Thyroid gland (tissue), 4 donors: Measurements from ENCODE around the gene LRGUK.

Experiments used
- POLR2A ChIP-seq, 2 donors: fragments of 450-650 bp; IDR thresholded peaks; one replicate each; pipeline ENCODE4 v1.6.1; 2017; ENCODE audit warnings: antibody characterized with exemption in 2 of 2, mild to moderate bottlenecking in 2 of 2, moderate library complexity in 1 of 2
- TF ChIP-seq, protein P1 (sequence below), 6 experiments: fragments of 200-600 bp in 3 of 6; fragments of 450-650 bp in 3 of 6; sonication (generic) in 3 of 6; IDR thresholded peaks; one replicate each; pipeline ENCODE4 v1.5.1; 2016 to 2019; ENCODE audit warnings: antibody characterized with exemption in 6 of 6, mild to moderate bottlenecking in 2 of 6, inconsistent platforms in 1 of 6, moderate library complexity in 1 of 6

DNA sequence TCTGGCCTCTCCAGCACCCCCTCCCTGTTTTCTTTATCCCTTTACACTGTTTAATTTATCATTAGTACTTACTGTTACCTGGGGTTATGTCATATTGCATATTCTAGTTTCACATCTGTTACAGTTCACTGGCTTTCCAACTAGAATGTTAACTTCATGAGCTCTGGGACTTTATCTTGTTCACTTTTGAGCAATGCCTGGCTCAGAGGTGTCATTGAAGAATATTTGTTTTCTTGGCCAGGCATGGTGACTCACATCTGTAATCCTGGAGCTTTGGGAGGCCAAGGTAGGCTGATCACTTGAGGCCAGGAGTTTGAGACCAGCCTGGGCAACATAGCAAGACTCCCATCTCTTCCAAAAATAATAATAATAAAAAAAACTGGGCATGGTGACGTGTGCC, 40.7 kb downstream of the LRGUK start:
- TF ChIP-seq, protein P1, sequence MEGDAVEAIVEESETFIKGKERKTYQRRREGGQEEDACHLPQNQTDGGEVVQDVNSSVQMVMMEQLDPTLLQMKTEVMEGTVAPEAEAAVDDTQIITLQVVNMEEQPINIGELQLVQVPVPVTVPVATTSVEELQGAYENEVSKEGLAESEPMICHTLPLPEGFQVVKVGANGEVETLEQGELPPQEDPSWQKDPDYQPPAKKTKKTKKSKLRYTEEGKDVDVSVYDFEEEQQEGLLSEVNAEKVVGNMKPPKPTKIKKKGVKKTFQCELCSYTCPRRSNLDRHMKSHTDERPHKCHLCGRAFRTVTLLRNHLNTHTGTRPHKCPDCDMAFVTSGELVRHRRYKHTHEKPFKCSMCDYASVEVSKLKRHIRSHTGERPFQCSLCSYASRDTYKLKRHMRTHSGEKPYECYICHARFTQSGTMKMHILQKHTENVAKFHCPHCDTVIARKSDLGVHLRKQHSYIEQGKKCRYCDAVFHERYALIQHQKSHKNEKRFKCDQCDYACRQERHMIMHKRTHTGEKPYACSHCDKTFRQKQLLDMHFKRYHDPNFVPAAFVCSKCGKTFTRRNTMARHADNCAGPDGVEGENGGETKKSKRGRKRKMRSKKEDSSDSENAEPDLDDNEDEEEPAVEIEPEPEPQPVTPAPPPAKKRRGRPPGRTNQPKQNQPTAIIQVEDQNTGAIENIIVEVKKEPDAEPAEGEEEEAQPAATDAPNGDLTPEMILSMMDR (IDR thresholded peaks at IDR 0.05), result no peak
- TF ChIP-seq POLR2A (IDR thresholded peaks at IDR 0.05), result no peak
